Right lung (tissue), 5 donors: Measurements from ENCODE around the gene CARD19. TPM values are rescaled to one million over a fixed set of nuclear protein-coding genes. Genes with fewer than 3 reads are reported as not detected.
A peak's percentile ranks its signal among the peaks of the same experiment; 100 is the strongest.

Experiments
- DNase-seq, 2 donors: peaks; one replicate each; pipeline ENCODE4 v3.0.0-alpha.2; 2013
- polyA plus RNA-seq, 5 donors: library from polyadenylated mRNA; unstranded; fragments of 120-200 nt; gene quantifications; one replicate each; pipeline versions ENCODE4 v1.2.1 to v1.2.3, GENCODE V29; 2013; ENCODE audit warnings: inconsistent platforms in 1 of 5, low replicate concordance in 1 of 5; ENCODE audit not compliant: insufficient read length in 5 of 5, insufficient read depth in 1 of 5

The CARD19 gene
- polyA plus RNA-seq, 5 donors: 15.0 to 34.6 (median 22.2) TPM

DNA sequence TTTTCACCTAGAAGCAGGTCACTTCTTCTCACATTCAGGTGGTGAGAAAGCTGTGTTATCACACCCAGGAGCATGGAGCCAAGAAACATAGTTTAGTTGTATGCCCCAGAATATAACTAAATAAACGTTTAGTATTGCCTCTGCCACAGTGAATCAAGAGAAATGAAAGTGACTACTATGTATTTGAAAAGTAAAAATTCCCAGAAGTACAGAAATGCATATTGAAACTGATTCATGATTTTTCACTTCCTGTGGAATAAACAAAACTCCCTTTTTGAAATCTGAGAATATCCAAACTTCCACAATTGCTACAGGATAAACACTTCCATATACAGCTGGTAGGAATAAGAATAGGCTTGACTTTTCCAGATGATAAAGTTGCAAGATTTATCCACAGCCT lies 53.3 kb downstream of the CARD19 start:
- DNase-seq: no peak

- DNase-seq: no peak
Observed at GRCh38 chr9:93151097-93151784, 55.2 kb downstream of the CARD19 start.

DNA sequence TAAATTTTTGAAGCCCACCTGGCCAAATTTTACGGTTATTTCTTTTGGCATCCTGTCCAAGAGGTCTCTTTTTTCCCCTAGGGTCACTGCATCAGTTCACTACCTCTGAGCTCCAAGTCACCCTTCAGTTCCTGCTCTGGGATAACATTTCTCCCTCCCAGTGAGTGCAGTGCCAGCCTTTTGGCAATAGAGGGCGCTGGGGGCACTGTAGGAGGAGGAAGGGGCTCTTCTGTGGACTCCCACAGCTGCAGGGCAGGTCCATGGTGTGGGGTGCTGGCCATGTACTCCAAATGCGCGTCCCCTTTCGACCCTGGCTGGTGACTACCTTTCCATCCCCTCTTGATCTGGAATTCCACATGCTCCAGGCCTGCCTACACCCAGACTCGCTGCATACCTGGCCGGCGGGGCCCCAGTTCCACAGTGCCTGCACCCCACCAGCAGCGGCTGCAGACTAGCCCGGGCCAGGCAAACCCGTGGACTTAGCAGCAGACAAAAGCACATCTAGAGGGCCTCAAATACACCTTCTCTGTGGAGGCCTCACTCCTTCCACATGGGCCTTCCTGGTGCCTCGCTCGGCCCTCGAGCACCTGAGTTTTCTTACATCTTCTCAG lies 58.4 kb downstream of the CARD19 start:
- DNase-seq: no peak

DNA sequence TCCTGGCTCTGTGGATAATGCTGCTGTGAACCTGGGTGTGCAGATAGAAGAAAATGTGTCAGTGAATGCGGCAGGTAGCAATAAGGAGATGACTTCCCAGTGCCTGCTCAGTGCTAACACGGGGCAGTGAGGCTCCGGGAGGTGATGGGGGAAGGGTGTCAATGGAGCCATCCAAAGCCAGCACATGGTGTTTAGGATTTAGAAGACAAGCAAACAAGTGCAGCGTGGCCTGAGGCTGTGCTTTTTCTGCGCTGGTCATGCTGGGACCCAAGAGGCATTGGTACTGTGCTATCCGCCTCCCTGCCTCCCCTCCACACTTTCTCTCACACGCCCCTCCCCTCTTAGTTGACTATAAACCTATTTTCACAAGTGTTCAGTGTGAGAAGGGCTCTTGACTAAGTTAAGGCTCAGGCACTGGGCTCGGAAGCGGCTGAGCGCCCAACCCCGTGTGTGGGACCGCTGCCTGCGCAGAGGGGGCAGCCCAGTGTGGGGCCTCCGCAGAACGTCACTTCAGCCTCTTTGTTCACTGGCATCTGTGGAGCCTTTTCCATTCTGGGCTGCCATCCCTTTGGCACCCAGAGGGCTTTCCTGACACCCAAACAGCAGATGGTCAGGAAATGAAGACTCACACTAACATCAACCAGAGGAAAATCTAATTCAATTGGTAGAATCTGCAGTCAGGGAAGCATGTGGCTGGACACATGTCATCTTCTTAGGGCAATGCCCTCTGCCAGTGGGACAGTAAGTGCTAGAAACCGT lies 59.9 kb downstream of the CARD19 start:
- DNase-seq: no peak

GRCh38 chr9:93156475-93157008 lies 60.5 kb downstream of the CARD19 start:
- no peak for DNase-seq

DNA sequence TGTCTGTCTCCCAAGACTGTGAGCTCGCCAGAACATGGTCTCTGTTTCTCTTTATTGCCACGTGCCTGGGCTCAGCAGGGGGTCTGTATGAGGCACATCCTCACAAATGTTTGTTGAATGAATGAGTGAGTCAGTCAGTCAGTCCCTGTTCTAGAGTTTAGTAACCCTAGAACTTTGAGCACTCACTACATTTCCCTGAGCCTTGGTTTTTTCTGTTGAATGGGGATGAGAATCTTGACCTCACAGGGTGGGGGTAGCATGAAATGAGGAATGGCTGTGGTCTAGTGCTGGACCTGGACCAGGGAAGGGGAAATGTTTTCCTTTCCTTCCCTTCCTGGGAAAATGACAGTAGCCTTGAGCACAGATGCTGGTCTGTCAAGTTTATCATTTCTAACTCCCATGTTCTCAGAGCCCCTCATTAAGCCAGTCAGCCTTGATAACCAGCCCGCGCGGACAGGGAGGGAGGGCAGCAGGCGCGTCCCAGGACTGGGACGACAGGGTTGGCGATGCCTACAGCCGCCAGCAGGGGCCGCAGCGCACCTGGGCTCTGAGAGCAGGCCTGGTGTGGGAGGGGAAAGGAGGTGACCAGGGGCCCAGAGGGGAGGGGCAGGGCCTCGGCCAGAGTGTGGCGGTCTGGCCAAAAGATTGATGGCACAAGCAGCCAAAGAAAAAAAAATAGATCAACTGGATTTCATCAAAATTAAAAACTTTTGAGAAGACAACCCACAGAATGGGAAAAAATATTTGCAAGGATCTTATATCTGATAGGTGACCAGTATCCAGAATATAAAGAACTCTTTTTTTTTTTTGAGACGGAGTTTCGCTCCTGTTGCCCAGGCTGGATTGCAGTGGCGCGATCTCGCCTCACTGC lies 63.8 kb downstream of the CARD19 start:
- DNase-seq: peak; percentile 75 to 77

GRCh38 chr9:93161786-93162562 lies 66.0 kb downstream of the CARD19 start:
- peak; percentile 78 to 89 for DNase-seq

Other genes starting within 250 kb of the CARD19 start
- 10 to 100 TPM in 4 of 5 donors, 1 to 10 TPM in 1; 7.7 to 12.9 (median 11.8) TPM for gene ZNF484, start 218.2 kb upstream of the CARD19 start, polyA plus RNA-seq
- 10 to 100 TPM in 1 of 5 donors, 1 to 10 TPM in 4; 7.1 to 10.3 (median 7.9) TPM for gene FGD3, start 148.7 kb upstream of the CARD19 start, polyA plus RNA-seq
- gene SUSD3, start 37.5 kb upstream of the CARD19 start, polyA plus RNA-seq: 10 to 100 TPM in 1 of 5 donors, 1 to 10 TPM in 4; 3.6 to 11.9 (median 5.7) TPM
- 10 to 100 TPM; 33.7 to 51.0 (median 35.6) TPM for gene NINJ1, start 38.0 kb downstream of the CARD19 start, polyA plus RNA-seq
- gene WNK2, start 87.9 kb downstream of the CARD19 start, polyA plus RNA-seq: 1 to 10 TPM; 4.2 to 8.0 (median 6.8) TPM